Fibroblast of lung (primary cell): ENCODE measurements around the gene RAB36. TPM values are rescaled to one million over a fixed set of nuclear protein-coding genes. Genes with fewer than 3 reads are reported as not detected.

Source experiments
- DNase-seq, 2 donors: peaks; one replicate each; pipeline versions ENCODE4 v3.0.0 to v3.0.0-alpha.2; 2010; ENCODE audit warnings: low read depth in 2 of 2
- H2AFZ ChIP-seq: 2 replicates; pipeline ENCODE4 v1.5.1; 2012; ENCODE audit warnings: low read length, control low read depth, inconsistent platforms
- H3K27ac ChIP-seq: 2 replicates; pipeline ENCODE4 v1.5.1; 2011; ENCODE audit warnings: low read length, control low read depth; ENCODE audit not compliant: insufficient read depth
- H3K27me3 ChIP-seq: 2 replicates; pipeline ENCODE4 v1.5.1; 2011; ENCODE audit warnings: mild to moderate bottlenecking, low read length; ENCODE audit not compliant: control insufficient read depth, insufficient read depth
- H3K36me3 ChIP-seq: 2 replicates; pipeline ENCODE4 v1.5.1; 2011; ENCODE audit warnings: low read length; ENCODE audit not compliant: control insufficient read depth, insufficient read depth
- H3K4me1 ChIP-seq: 2 replicates; pipeline ENCODE4 v1.5.1; 2011; ENCODE audit warnings: low read length; ENCODE audit not compliant: control insufficient read depth, insufficient read depth; ENCODE audit errors: extremely low read depth
- H3K4me2 ChIP-seq: 2 replicates; pipeline ENCODE4 v1.5.1; 2011; ENCODE audit warnings: low read length, control low read depth; ENCODE audit not compliant: insufficient read depth; ENCODE audit errors: extremely low read depth
- H3K4me3 ChIP-seq, 4 experiments: fragments of 200-600 bp in 1 of 4; sonication (generic) in 1 of 4; replicated peaks in 1 of 4; 2 replicates each; pipeline ENCODE4 v1.5.1; 2011 to 2016; ENCODE audit warnings: low read length in 4 of 4, low read depth in 3 of 4, mild to moderate bottlenecking in 3 of 4, control low read depth in 2 of 4, inconsistent platforms in 1 of 4, mixed read lengths in 1 of 4; ENCODE audit not compliant: insufficient read depth in 1 of 4; ENCODE audit errors: control extremely low read depth in 1 of 4
- H3K79me2 ChIP-seq: 2 replicates; pipeline ENCODE4 v1.5.1; 2012; ENCODE audit warnings: mild to moderate bottlenecking, low read length, inconsistent platforms; ENCODE audit not compliant: control insufficient read depth, insufficient read depth
- H3K9ac ChIP-seq: 2 replicates; pipeline ENCODE4 v1.5.1; 2011; ENCODE audit warnings: mild to moderate bottlenecking, low read length, control low read depth; ENCODE audit not compliant: insufficient read depth
- H3K9me3 ChIP-seq: 2 replicates; pipeline ENCODE4 v1.5.1; 2012; ENCODE audit warnings: low read depth, low read length; ENCODE audit not compliant: control insufficient read depth, insufficient read depth
- H4K20me1 ChIP-seq: 2 replicates; pipeline ENCODE4 v1.5.1; 2011; ENCODE audit warnings: low read length; ENCODE audit not compliant: control insufficient read depth, insufficient read depth; ENCODE audit errors: extremely low read depth
- CTCF ChIP-seq, 2 donors: IDR thresholded peaks in 1 of 2; conservative IDR thresholded peaks in 1 of 2; 1 replicate in 1 of 2; 2 replicates in 1 of 2; pipeline ENCODE4 v1.5.1; 2011 to 2012; ENCODE audit warnings: low read length in 2 of 2, control low read depth in 1 of 2, inconsistent platforms in 1 of 2, low read depth in 1 of 2, mild to moderate bottlenecking in 1 of 2
- EZH2 ChIP-seq: IDR thresholded peaks from 2 replicates; pipeline ENCODE4 v1.5.1; 2012; ENCODE audit warnings: low read length, control low read depth, mild to moderate bottlenecking; ENCODE audit errors: missing control alignments
- polyA plus RNA-seq, 2 donors: library from polyadenylated mRNA; depleted of rRNA in 1 of 2; stranded (reverse) in 1 of 2; unstranded in 1 of 2; fragments of >200 nt; gene quantifications; 2 replicates each; pipeline ENCODE4 v1.2.1, GENCODE V29; 2011 to 2012; ENCODE audit warnings: missing spikeins in 1 of 2
- total RNA-seq: library from RNA; depleted of rRNA; stranded (reverse); fragments of >200 nt; gene quantifications from 2 replicates; pipeline ENCODE4 v1.2.1, GENCODE V29; 2014

RAB36 gene
- total and polyA plus RNA-seq, 2 donors (not counting 1 experiment from before 2014, with no cell fraction given): 2.5 to 3.7 TPM

GRCh38 chr22:23187211-23187610, 41.9 kb downstream of the RAB36 start:
- no peak overlapping the region for H3K27ac ChIP-seq

GRCh38 chr22:23187871-23188700, 42.8 kb downstream of the RAB36 start:
- Histone ChIP-seq H3K9ac (no peak overlapping the region), H3K27ac (no peak overlapping the region), H3K36me3 (no peaks in the 10 kb centered on the region), H3K9me3 (no peaks in the 10 kb centered on the region), H3K4me2 (no peak overlapping the region), H3K4me1 (peaks cover 4% of the 10 kb centered on the region), H2AFZ (no peak overlapping the region), H3K79me2 (peaks cover 19% of the 10 kb centered on the region), H4K20me1 (no peaks in the 10 kb centered on the region), H3K4me3 (no peak overlapping the region), H3K27me3 (no peaks in the 10 kb centered on the region)
- no peak for TF ChIP-seq EZH2
- no peak for TF ChIP-seq CTCF (conservative IDR thresholded peaks at IDR 0.05 in 1 of 2, IDR thresholded peaks at IDR 0.05 in 1 of 2; ENCODE audit: low read depth in 1 of 2, low read length in 2 of 2)
- DNase-seq: peak in 1 of 2 donors; percentile 59

More at GRCh38 chr22:23187211-23187610, 41.9 kb downstream of the RAB36 start:
- H4K20me1 ChIP-seq: no peaks in the 10 kb centered on the region
- H2AFZ ChIP-seq: no peak overlapping the region
- no peak overlapping the region for H3K4me3 ChIP-seq
- peaks cover 25% of the 10 kb centered on the region for H3K79me2 ChIP-seq
- no peaks in the 10 kb centered on the region for H3K9me3 ChIP-seq
- no peaks in the 10 kb centered on the region for H3K27me3 ChIP-seq
- H3K4me1 ChIP-seq: peaks cover 5% of the 10 kb centered on the region
- no peaks in the 10 kb centered on the region for H3K36me3 ChIP-seq
- no peak overlapping the region for H3K4me2 ChIP-seq
- no peak overlapping the region for H3K9ac ChIP-seq
- no peak for DNase-seq
- TF ChIP-seq CTCF (conservative IDR thresholded peaks at IDR 0.05 in 1 of 2, IDR thresholded peaks at IDR 0.05 in 1 of 2; ENCODE audit: low read depth in 1 of 2, low read length in 2 of 2): no peak
- no peak for TF ChIP-seq EZH2

GRCh38 chr22:23190526-23190925, 45.2 kb downstream of the RAB36 start:
- Histone ChIP-seq H3K9me3 (no peaks in the 10 kb centered on the region), H3K4me3 (no peak overlapping the region), H3K79me2 (peaks cover 10% of the 10 kb centered on the region), H4K20me1 (no peaks in the 10 kb centered on the region), H3K4me1 (no peaks in the 10 kb centered on the region), H3K4me2 (no peak overlapping the region), H3K27ac (no peak overlapping the region), H2AFZ (no peak overlapping the region), H3K27me3 (no peaks in the 10 kb centered on the region), H3K9ac (no peak overlapping the region), H3K36me3 (no peaks in the 10 kb centered on the region)
- no peak for DNase-seq
- no peak for TF ChIP-seq EZH2
- no peak for TF ChIP-seq CTCF (conservative IDR thresholded peaks at IDR 0.05 in 1 of 2, IDR thresholded peaks at IDR 0.05 in 1 of 2; ENCODE audit: low read depth in 1 of 2, low read length in 2 of 2)
